GM18951 (cell line): ENCODE results near the gene CELF3.

ENCODE experiments used
- POLR2A ChIP-seq: IDR thresholded peaks from 4 replicates; pipeline ENCODE4 v1.6.1; 2011; ENCODE audit warnings: mild to moderate bottlenecking; ENCODE audit not compliant: insufficient read length, insufficient read depth; ENCODE audit errors: extremely low read depth
- in situ Hi-C: fragments of 300-500 bp; cut with MboI; formaldehyde crosslinking; loops from one replicate; pipeline ENCODE4 v1.12.0; 2022; ENCODE audit warnings: low sequenced_read_pairs, mixed read lengths, inconsistent platforms; ENCODE audit not compliant: unreplicated experiment

The CELF3 gene

DNA sequence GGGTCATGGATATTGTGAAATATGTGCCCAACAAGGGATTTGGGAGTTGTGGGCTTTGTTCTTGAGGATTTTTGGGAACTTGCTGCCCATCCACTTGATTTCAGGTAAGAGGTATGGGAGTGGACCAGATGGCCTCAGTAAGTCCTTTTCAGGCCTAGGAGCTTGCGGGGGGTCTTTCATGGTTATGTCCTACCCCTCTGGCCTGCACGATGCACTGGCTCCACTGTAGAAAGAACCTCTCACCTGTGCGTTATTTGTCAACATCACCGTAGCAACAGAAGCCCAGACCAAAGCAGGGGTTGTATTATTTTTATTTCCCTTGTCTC, 13.3 kb upstream of the CELF3 start:
- in situ Hi-C loops: no loop called here
- TF ChIP-seq POLR2A: no peak

- no peak for TF ChIP-seq POLR2A
- in situ Hi-C loops: no loop called here
Measured at GRCh38 chr1:151729157-151729965, 12.8 kb upstream of the CELF3 start.

DNA sequence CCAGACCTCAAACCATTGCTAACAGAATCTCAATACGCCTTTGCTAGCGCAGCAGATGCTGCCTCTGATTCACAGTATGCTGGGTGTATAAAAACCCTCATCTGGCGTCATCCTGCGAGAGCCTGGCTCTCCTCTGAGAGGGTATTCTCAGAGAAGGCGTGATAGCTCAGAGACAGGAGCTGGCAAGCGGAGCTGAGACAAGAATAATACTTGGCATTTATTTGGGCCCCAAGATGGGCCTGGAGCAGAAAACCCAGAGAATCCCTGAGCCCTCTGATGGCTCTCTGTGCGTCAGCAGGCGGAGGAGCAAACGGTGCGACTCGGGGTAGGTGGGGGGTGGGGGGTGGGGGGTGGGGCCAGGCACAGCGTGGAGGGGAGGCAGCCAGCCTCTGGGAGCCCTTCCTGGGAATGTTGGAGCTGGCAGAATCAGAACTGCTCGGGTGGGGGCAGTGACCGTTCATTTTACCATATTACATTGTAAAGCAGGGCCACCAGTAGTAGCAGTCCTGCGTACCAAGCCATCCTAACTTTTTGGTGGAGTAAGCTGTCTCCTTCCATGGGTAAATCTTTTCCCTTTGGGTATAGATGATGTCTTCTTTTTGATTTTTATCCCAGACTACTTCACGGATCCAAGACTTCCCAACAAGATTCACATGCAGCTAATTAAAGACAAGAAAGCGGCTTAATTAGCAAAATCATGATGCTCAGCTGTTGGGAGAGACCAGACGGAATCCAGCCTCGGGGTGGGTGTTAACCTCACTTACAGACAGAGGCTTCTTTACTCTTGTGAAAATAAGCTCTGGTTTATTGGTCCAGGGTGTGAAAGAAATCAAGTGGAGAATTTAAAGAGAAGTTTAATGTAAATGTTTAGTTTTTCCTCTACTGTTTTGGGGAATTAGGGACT, 11.8 kb upstream of the CELF3 start:
- TF ChIP-seq POLR2A: no peak
- in situ Hi-C loops: no loop called here

DNA sequence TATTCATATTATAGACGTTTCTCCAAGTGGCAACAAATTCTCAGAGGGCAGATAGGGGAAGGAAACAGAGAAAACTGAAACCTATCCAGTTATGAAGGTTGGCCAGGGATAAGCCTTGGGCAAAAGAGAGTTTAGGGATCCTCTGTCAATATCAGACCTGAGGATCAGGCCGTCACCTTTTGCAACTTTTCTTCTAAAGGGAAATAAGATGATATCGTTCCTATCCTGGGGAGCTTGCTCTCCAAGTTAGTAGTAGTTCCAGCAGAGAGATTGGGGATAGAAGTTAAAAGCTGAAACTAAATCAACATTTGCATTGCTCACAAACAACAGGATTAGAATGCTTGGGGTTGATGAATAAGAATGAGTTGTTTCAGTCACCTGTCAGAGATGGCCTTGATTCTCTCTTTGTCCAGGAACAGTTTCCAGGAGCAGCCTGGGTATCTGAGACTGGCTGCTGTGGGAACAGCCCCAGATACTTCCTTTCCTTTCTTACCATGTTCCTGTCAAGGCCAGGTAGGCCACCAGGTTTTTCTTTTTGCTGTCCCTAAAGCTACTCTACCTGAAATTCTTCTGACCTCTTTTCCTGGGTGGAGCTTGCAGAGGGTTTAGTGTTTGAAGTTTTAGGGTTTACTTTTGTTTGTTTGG, 7.2 kb upstream of the CELF3 start:
- in situ Hi-C loops: no loop called here
- TF ChIP-seq POLR2A: no peak

- in situ Hi-C loops: no loop called here
Measured at GRCh38 chr1:151721788-151722510, 5.3 kb upstream of the CELF3 start.

DNA sequence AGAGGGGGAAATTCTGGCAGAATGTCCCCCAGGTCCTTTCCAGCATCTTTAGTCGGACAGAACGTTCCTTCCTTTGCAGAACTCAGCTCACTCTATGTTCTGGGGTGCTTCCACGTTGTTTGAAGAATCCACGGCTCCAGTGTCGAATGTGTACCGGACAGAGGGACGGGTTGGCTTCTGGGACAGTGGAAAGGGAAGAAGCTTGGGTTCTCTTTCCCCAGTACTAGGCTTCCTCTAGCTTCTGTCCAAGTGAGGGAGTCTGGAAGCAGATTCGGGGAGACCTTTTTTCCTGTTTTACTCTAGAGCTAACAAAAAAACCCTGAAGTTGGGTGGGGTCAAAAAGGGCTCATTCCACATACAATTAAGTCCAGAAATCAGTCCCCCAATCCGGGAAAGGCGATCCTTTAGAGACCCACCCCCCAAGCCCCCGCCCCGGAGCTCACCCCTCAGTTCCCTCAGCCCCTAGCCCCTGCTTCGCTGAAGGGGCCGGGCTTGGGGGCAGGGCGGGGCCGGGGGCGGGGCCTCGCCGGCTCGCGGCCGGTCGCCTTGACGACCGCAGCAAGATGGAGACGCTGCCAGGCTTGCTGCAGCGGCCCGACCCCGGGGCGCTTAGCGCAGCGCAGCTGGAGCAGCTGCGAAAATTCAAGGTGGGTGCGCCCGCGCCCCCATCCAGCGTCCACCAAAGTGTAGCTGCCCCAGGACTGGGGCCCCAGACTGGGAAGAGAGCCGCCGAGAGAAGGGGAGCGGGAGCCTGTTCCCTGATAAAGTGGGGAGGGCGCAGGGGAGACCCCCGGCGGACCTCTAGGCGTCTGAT, 4.6 kb upstream of the CELF3 start, which contains the start of gene RIIAD1:
TSS of gene RIIAD1 (plus strand) at position 549 of the 814 bp plus-strand sequence. CDS start at position 564, 15 bp downstream.
- in situ Hi-C loops: no loop called here
- TF ChIP-seq POLR2A: no peak

More at GRCh38 chr1:151721788-151722510, 5.3 kb upstream of the CELF3 start:
- TF ChIP-seq POLR2A: no peak

- no peak for TF ChIP-seq POLR2A
- in situ Hi-C loops: no loop called here
Measured at GRCh38 chr1:151720554-151720953, 4.0 kb upstream of the CELF3 start.

DNA sequence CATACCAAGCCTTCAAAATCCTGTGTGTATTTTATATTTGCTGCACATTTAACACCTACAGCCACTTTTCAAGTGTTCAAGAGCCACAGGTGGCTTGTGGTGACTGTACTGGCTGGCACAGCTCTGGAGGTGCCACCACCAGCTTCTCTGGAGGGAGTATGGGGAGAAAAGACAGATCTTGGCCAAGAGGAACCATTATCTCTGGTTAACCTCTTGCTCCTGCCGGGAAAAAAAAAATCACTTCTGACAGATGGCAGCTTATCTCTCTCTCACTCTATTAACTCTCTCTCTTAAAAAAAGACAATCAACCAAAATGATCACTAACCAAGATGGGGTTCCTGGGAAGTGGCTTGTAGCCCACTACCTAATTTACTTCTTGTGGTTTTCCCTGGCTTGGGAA, 3.5 kb upstream of the CELF3 start:
- TF ChIP-seq POLR2A: no peak
- in situ Hi-C loops: no loop called here

- in situ Hi-C loops: no loop called here
- TF ChIP-seq POLR2A: no peak
Measured at GRCh38 chr1:151718666-151719065, 2.1 kb upstream of the CELF3 start.

GRCh38 chr1:151718011-151718431, 1.4 kb upstream of the CELF3 start:
- in situ Hi-C loops: no loop called here
- TF ChIP-seq POLR2A: no peak

DNA sequence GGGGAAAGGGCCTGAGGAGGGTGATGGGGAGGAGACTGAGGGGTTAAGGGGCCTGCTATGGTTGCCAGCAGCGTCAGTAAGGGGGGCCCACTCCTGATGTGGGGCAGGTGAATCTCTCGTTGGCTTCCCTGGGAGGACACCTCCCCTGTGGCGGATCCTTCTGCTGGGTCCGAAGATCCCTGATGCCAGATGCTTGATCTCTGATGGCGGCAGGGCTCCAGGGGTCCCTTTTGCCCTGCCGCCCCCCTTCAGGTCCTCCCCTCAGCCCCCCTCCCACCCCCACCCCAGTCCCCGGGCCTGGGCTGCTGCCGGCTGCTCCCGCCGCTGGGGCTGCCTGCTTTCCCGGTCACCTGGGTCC, 219 bp downstream of the CELF3 start:
- no peak for TF ChIP-seq POLR2A
- in situ Hi-C loops: no loop called here
